ENCODE measurements around the gene TMEM33.

DNA sequence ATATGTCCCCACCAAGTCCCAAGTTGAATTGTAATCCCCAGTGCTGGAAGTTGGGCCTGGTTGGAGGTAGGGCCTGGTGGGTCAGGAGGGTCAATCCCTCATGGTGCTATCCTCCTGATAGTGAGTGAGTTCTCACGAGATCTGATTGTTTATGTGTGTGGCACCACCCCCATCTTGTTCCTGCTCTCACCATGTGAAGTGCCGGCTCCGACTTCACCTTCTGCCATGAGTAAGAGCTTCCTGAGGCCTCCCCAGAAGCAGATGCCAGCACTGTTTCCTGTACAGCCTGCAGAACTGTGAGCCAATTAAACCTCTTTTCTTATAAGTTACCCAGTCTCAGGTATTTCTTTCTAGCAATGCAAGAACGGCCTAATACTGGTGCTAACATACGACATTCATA lies 22.7 kb upstream of the TMEM33 start:
- TF ChIP-seq, protein P1, sequence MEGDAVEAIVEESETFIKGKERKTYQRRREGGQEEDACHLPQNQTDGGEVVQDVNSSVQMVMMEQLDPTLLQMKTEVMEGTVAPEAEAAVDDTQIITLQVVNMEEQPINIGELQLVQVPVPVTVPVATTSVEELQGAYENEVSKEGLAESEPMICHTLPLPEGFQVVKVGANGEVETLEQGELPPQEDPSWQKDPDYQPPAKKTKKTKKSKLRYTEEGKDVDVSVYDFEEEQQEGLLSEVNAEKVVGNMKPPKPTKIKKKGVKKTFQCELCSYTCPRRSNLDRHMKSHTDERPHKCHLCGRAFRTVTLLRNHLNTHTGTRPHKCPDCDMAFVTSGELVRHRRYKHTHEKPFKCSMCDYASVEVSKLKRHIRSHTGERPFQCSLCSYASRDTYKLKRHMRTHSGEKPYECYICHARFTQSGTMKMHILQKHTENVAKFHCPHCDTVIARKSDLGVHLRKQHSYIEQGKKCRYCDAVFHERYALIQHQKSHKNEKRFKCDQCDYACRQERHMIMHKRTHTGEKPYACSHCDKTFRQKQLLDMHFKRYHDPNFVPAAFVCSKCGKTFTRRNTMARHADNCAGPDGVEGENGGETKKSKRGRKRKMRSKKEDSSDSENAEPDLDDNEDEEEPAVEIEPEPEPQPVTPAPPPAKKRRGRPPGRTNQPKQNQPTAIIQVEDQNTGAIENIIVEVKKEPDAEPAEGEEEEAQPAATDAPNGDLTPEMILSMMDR (IDR thresholded peaks at IDR 0.05) = no peak
- no peak for TF ChIP-seq POLR2A (IDR thresholded peaks at IDR 0.05)
